Measurements from ENCODE around the gene ATF7.

Gene ATF7

DNA sequence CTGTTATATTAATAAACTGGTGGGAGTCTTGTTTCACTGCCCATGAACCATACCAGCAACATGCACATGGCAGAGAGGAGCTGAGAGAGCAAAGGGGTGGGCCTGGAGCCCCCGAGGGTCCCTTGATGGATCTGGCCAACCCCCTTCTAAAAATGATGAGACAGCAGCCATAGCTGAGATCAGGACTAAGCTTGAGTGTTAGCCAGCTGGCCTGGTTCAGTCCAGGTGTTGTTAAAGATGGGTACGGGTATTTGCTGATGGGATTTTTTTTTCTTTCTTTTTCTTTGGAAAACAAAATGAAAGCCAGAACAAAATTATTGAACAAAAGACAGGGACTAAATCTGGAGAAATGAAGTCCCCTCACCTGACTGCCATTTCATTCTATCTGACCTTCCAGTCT lies 158.3 kb downstream of the ATF7 start:
- Histone ChIP-seq H3K79me2 (ENCODE audit: low read length) (peaks cover 68% of the 10 kb centered on the region), H3K27me3 (ENCODE audit: low read depth, low read length) (no peaks in the 10 kb centered on the region), H3K36me3 (replicated peaks; ENCODE audit: low read depth, low read length) (peaks cover 83% of the 10 kb centered on the region), H4K20me1 (ENCODE audit: insufficient read depth, low read length) (peaks cover 45% of the 10 kb centered on the region), H2AFZ (ENCODE audit: low read depth, low read length) (no peak overlapping the region), H3K27ac (ENCODE audit: low read length) (no peak overlapping the region), H3K9ac (ENCODE audit: low read length) (no peak overlapping the region), H3K4me3 (ENCODE audit: low read length) (no peak overlapping the region), H3K4me2 (ENCODE audit: low read length) (no peak overlapping the region), H3K4me1 (ENCODE audit: low read length) (no peaks in the 10 kb centered on the region), H3K9me3 (ENCODE audit: insufficient read depth, low read length) (no peaks in the 10 kb centered on the region)
- TF ChIP-seq, protein P1, sequence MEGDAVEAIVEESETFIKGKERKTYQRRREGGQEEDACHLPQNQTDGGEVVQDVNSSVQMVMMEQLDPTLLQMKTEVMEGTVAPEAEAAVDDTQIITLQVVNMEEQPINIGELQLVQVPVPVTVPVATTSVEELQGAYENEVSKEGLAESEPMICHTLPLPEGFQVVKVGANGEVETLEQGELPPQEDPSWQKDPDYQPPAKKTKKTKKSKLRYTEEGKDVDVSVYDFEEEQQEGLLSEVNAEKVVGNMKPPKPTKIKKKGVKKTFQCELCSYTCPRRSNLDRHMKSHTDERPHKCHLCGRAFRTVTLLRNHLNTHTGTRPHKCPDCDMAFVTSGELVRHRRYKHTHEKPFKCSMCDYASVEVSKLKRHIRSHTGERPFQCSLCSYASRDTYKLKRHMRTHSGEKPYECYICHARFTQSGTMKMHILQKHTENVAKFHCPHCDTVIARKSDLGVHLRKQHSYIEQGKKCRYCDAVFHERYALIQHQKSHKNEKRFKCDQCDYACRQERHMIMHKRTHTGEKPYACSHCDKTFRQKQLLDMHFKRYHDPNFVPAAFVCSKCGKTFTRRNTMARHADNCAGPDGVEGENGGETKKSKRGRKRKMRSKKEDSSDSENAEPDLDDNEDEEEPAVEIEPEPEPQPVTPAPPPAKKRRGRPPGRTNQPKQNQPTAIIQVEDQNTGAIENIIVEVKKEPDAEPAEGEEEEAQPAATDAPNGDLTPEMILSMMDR (IDR thresholded peaks at IDR 0.05; ENCODE audit: low read depth, low read length) = no peak
- no peak for TF ChIP-seq EZH2phosphoT487 (IDR thresholded peaks at IDR 0.05; ENCODE audit: low read depth)

DNA sequence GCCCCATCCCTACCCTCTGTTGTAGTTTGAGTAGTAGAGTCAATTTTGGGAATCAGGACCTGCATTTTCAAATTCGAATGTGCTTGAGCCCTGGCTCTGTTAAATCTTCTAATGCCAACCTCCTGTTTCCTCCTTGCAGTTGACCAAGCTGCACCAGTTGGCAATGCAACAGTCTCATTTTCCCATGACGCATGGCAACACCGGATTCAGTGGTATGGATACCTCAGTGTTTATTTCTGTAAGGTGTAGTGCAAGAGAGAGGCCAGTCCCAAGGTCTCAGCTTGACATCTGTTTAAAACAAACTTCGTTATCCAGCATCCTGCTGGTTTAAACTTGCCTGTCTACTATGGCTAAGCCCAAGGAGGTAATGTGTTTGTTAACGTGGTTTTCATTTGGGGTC lies 159.1 kb downstream of the ATF7 start:
- Histone ChIP-seq H3K27me3 (ENCODE audit: low read depth, low read length) (no peaks in the 10 kb centered on the region), H3K9ac (ENCODE audit: low read length) (no peak overlapping the region), H4K20me1 (ENCODE audit: insufficient read depth, low read length) (peaks cover 49% of the 10 kb centered on the region), H3K4me3 (ENCODE audit: low read length) (no peak overlapping the region), H3K36me3 (replicated peaks; ENCODE audit: low read depth, low read length) (peaks cover 83% of the 10 kb centered on the region), H2AFZ (ENCODE audit: low read depth, low read length) (no peak overlapping the region), H3K79me2 (ENCODE audit: low read length) (peaks cover 68% of the 10 kb centered on the region), H3K4me1 (ENCODE audit: low read length) (no peaks in the 10 kb centered on the region), H3K27ac (ENCODE audit: low read length) (no peak overlapping the region), H3K4me2 (ENCODE audit: low read length) (no peak overlapping the region), H3K9me3 (ENCODE audit: insufficient read depth, low read length) (no peaks in the 10 kb centered on the region)
- TF ChIP-seq, protein P1 (IDR thresholded peaks at IDR 0.05; ENCODE audit: low read depth, low read length) = no peak
- TF ChIP-seq EZH2phosphoT487 (IDR thresholded peaks at IDR 0.05; ENCODE audit: low read depth) = no peak

GRCh38 chr12:53466640-53467039 lies 159.5 kb downstream of the ATF7 start:
- H2AFZ ChIP-seq (ENCODE audit: low read depth, low read length) = no peak overlapping the region
- peaks cover 68% of the 10 kb centered on the region for H3K79me2 ChIP-seq (ENCODE audit: low read length)
- no peaks in the 10 kb centered on the region for H3K27me3 ChIP-seq (ENCODE audit: low read depth, low read length)
- no peak overlapping the region for H3K27ac ChIP-seq (ENCODE audit: low read length)
- TF ChIP-seq, protein P1 (IDR thresholded peaks at IDR 0.05; ENCODE audit: low read depth, low read length) = no peak
- TF ChIP-seq EZH2phosphoT487 (IDR thresholded peaks at IDR 0.05; ENCODE audit: low read depth) = no peak
- no peaks in the 10 kb centered on the region for H3K4me1 ChIP-seq (ENCODE audit: low read length)
- no peak overlapping the region for H3K9ac ChIP-seq (ENCODE audit: low read length)
- no peaks in the 10 kb centered on the region for H3K9me3 ChIP-seq (ENCODE audit: insufficient read depth, low read length)
- no peak overlapping the region for H3K4me3 ChIP-seq (ENCODE audit: low read length)
- peaks cover 52% of the 10 kb centered on the region for H4K20me1 ChIP-seq (ENCODE audit: insufficient read depth, low read length)
- no peak overlapping the region for H3K4me2 ChIP-seq (ENCODE audit: low read length)
- peaks cover 83% of the 10 kb centered on the region for H3K36me3 ChIP-seq (replicated peaks; ENCODE audit: low read depth, low read length)

DNA sequence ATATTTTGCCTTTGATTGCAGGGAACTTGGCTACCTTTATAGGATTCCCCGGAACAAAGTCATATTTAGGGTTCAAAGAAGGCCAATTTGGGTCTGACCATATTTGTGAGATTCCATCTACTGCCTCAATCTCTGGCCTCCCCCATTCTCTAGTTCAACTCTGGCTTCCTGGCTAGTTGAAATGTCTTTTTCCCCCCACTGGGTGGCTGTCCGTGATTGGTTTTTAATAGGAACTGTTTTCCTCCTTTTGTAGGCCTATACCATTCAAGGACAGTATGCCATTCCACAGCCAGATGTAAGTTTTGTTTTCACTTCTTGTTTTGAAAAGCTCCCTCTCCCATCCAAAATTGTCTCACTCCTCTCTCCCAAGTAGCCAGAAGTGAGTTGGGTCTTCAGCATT lies 160.5 kb downstream of the ATF7 start:
- no peak for TF ChIP-seq EZH2phosphoT487 (IDR thresholded peaks at IDR 0.05; ENCODE audit: low read depth)
- TF ChIP-seq, protein P1 (IDR thresholded peaks at IDR 0.05; ENCODE audit: low read depth, low read length) = no peak
- no peak overlapping the region for H3K9ac ChIP-seq (ENCODE audit: low read length)
- peaks cover 70% of the 10 kb centered on the region for H3K79me2 ChIP-seq (ENCODE audit: low read length)
- no peak overlapping the region for H2AFZ ChIP-seq (ENCODE audit: low read depth, low read length)
- no peaks in the 10 kb centered on the region for H3K27me3 ChIP-seq (ENCODE audit: low read depth, low read length)
- H3K4me3 ChIP-seq (ENCODE audit: low read length) = no peak overlapping the region
- H4K20me1 ChIP-seq (ENCODE audit: insufficient read depth, low read length) = peaks cover 57% of the 10 kb centered on the region
- H3K27ac ChIP-seq (ENCODE audit: low read length) = no peak overlapping the region
- no peak overlapping the region for H3K4me2 ChIP-seq (ENCODE audit: low read length)
- H3K36me3 ChIP-seq (replicated peaks; ENCODE audit: low read depth, low read length) = peaks cover 87% of the 10 kb centered on the region
- no peaks in the 10 kb centered on the region for H3K9me3 ChIP-seq (ENCODE audit: insufficient read depth, low read length)
- no peaks in the 10 kb centered on the region for H3K4me1 ChIP-seq (ENCODE audit: low read length)

Measured in OCI-LY3 (cell line).